HG03378 (cell line): ENCODE measurements around the gene DLG5.
"Not testable (repeated sequence)": the region's sequence is repeated elsewhere in the genome, so short reads cannot be mapped to it uniquely, and the experiment has no call there.

ENCODE experiments used
- ATAC-seq: cut with Tn5 transposase; IDR thresholded peaks from one replicate; pipeline ENCODE4 v1.9.1; 2021; ENCODE audit warnings: mild to moderate bottlenecking, moderate library complexity; ENCODE audit not compliant: unreplicated experiment

Gene DLG5

DNA sequence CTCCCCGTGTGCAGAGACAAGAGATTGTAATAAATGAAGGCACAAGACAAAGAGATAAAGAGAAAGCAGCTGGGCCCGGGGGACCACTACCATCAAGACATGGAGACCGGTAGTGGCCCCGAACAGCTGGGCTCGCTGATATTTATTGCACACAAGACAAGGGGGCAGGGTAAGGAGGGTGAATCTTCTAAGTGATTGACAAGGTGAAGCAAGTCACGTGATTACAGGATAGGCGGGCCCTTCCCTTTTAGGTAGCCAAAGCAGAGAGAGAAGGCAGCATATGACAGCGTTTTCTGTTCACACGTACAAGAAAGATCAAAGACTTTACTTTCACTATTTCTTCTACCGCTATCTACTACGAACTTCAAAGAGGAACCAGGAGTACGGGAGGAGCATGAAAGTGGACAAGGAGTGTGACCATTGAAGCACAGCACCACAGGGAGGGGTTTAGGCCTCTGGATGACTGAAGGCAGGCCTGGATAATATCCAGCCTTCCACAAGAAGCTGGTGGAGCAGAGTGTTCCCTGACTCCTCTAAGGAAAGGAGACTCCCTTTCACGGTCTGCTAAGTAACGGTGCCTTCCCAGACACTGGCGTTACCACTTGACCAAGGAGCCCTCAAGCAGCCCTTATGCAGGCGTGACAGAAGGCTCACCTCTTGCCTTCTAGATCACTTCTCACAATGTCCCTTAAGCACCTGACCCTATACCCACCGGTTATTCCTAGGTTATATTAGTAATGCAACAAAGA is 153.5 kb downstream of the DLG5 start:
- not testable (repeated sequence) for ATAC-seq

DNA sequence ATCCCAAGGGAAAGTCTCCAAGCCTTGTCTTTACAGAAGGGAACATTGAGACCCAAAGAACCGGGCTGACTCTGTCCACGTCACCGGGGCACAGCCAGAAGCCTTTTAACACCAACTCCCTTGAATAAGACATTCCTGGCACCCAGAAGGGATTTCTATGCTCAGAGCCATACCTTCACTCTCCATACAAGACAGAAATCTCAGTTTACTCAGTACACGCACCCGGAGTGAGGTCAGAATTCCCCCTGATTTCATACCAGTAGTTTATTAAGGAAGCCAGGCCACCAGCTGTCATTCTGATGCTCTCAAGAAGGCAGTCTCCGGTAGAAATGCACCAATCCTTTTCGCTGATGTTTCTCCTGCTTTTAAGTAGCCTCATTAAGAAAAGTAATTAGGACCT is 154.7 kb downstream of the DLG5 start:
- ATAC-seq: no peak

DNA sequence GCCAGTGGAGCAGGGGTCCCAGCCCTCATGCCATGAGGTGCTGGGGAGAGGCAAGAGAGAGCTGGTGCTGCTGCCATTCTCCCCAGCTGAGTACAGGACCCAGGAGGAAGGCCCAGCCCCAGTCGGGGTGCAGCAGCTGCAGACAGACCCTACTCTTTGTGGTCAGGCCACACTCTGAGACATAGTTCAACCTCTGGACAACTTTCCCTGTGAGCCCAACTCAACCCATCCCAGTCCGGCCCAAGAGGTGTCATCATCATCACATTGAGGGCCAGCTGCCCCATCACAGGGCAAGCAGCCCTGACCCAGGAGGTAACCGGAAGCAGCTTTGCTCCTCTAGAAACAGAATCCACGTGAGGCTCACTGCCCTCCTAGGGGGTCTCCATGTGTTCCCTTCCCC is 155.1 kb downstream of the DLG5 start:
- ATAC-seq: no peak

DNA sequence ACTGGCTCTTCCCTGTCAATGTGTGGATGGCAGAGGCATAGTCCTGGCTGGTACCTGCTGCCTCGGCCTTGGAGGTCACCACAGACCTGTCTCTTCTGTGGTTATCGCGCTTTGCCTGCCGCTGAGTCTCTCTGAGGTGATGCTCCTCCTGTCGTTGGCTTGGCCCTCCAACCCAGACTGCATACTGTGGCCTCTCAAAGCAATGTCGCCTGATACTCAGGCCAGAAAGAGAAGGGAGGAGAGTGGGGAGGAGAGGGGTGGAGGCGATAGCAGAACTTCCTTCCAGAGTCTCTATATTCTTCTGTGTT is 155.7 kb downstream of the DLG5 start:
- no peak for ATAC-seq

DNA sequence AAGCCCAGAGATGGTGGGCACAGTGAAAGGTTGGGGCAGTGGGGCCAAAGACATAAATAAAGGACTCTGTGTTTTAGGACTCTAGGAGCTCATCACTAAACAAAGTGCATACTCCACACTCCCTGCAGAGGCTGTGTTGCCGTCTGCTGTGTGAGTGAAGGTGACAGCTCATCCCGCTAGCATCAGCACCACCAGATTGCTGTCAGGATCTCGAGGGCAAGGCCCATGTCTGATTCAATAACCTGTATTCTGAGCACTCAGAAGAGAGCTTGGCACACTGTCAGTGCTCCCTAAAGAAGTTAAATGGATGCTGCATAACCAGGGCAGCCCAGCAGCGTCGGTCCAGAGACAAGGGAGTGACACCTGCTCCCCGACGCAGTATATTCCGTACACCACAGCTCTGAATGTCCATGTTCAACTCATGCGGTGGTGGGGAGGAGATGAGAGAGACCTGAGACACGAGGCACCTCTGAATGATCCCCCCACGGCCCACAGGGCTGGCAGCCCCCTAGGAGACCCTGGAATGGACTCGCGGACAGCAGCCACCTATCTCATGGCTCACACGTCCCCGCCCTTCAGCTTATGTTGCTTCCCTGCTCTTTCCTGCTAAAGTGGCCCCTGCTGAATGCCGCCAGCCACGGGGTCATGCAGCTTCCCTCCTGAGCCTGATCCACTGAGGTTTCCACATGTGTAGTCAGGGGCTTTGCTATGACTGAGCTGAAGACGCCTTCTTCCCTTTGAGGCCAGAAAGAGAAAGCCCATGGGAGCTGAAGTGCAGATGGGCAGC is 156.3 kb downstream of the DLG5 start:
- ATAC-seq: no peak

DNA sequence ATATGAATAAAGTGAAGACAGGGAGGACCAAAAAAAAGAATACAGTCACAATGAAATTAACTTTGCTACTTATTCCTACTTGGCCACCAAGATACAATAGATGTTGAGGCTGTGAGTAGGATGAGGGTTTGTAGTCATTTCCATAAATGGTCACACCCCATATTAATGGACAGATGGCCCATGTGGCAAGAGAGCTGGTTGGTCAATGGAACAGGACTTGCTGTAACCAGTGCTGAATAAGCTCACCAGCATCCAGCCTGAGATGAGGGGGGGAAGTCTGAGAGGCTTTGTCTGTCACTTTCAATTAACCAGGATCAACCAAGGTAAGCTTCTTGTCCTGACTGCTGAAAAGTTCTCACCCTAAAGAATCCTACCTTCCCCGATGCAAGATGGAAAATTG is 158.5 kb downstream of the DLG5 start:
- no peak for ATAC-seq

DNA sequence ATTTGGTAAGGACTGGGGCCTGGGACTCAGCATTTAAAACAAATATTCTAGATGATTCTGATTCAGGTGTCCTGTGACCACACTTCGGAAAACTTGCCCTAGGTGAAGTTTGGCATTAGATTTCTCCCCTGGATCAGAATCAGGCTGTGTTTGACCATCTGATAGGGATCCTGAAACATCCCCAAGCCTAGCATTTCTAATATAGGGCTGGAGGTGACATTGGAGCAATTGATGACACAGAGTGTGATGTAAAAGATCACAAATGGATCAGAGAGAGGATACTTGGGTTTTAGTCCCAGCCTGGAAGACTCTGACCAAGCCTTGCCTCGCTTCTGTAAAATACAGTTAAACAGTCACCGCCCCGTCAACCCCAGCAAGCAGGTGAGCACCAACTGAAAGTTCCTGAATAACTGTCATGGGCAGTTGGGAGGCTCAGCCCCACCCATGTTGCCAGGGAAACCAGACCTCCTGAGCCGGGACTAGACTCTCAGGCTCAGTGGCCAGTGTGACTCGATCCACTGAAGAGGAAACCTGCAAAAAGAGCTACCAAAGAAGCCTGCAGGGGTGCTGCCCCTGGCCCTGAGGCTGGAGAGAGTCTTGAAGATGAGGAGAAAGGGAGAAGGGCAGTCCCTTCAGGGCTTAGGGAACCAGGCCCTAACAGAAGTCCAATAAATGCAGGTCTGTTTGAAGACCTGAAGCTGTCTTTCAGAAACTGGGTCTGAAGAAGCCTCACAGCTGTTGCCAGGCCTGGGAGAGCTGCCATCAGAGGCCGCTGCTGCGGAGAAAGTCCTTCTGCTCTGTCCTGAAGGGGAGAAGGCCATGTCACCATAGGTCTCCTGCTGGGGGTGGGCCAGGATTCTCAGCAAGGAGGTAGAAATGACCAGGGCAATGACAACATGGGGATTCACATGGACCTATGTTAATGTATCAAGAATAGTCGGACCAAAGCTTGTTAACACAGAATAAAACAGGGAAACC is 162.8 kb downstream of the DLG5 start:
- no peak for ATAC-seq

DNA sequence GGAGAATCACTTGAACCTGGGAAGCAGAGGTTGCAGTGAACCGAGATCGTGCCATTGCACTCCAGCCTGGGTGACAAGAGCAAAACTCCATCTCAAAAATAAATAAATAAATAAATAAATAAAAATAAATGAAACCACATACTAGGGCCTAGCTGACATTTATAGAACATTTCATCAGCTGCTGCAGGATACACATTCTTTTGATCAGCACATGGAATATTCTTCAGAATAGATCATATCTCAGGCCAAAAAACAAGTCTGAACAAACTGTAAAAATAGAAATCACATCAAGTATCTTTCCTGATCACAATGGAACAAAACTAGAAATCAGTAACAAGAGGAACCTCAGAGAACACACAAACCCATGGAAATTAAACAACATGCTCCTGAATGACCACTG is 168.1 kb downstream of the DLG5 start:
- not testable (repeated sequence) for ATAC-seq

DNA sequence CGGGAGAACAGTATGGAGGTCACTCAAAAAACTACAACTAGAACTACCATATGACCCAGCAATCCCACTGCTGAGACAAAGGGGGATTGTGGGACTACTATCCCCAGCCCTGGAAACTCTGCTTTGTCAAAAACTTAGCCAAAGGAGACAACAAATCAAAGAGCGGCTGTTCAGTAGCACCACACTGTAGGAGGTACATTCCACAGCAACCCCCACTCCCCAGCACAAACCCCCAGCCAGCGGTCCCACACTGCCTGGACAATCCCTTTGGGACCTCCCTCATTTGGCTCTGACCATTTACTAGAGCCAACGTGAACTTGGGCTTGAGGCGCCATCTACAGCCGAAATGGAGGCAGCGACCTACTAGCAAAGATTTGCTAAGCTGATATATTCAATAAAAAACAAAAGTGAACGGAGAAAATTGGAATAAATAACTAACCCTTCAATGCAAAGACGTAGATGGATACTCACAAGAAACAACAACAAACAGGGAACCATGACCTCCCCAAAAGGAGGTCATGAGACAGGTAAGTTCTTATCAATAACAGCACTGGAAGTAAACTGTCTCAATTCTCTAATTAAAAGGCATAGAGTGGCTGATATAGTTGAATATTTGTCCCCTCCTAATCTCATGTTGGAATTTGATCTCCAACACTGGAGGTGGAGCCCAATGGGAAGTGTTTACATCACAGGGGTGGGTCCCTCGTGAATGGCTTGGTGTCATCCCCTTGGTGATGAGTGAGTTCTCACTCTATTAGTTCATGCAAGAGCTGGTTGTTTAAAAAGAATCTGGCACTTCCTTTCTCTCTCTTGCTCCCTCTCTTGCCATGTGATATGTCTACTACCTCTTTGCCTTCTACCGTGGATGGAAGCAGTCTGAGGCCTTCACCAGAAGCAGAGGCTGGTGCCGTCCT is 170.0 kb downstream of the DLG5 start:
- no peak for ATAC-seq

DNA sequence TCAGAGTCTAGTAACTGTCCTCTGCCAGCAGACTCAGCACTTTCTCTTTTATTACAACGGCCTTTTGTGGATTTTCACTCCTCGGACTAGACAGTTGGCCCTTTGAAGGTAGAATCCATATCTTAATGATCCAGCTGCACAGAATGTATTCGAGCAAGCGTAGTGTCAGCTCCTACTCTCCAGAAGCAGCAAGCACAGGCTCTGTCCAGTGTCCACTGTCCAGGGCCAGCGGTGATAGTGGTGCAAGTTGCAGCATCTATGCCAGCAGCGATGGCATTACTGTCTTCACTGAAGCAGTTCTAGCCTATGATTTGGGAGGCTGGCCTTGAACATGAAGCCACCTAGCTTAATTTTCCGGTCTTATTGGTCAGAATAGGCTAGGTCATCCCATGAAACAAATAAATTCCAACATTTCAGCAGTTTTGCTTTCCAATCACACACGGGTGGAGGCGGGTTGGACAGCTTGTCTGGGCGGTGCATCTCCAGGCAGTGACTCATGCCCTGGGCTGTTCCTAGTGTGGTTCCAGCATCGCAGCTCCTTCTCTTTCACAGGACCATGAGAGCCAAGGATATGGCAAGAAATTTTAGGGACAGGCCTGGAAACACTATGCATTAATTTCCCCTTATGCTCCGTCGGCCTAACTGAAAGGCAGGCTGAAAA is 180.4 kb downstream of the DLG5 start:
- ATAC-seq: no peak

DNA sequence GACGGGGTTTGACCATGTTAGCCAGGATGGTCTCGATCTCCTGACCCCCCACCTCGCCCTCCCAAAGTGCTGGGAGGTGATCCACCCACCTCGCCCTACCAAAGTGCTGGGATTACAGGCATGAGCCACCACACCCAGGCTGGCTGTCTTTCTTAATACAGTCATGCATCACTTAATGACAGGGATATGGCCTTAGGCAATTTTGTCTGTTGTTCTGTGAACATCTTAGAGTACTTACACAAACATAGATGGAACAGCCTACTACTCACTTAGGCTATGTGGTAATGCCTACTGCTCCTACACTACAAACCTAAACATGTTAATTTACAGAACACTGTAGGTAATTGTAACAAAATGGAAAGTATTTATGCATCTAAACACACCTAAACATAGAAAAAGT is 182.3 kb downstream of the DLG5 start:
- ATAC-seq: no peak

DNA sequence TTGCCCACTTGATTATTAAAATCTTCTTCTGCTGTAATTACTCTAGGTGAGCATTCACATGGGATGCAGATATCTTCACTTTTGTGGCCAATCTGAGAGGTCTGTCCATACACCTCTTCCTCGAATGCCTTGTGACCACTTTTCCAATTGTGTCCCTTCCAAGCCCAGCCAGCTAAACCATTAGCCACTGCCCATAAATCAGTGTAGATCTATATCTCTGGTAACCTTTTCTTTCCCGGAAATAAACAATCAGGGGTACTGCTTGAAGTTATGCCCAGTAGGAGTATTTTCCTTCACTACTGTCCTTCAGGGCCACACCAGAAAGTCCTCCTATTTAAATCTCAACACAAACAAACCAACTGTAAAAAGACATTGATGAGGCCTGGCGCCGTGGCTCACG is 184.4 kb downstream of the DLG5 start:
- ATAC-seq: no peak

DNA sequence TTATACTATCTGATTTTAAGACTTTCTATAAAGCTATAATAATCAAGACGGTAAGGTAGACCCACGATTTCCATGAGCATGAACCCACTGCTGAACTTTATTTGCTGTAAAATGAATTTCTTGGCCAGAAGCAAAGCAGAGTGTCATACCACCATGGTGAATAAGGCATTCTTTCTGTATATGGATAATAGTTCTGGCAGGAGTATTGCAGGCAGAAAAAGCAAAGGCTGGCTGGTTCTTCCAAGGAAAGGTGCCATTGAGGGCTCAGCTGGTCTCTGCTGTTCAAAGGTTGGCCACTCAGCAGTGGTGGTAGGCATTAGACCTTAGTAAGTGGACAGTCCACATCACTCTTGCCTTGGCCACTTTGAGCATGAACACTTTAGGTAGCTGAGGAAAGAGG is 184.8 kb downstream of the DLG5 start:
- no peak for ATAC-seq
